HG03064 (cell line): ENCODE data around the gene RAB40C.

ENCODE experiments used
- ATAC-seq: cut with Tn5 transposase; IDR thresholded peaks from one replicate; pipeline ENCODE4 v1.9.1; 2021; ENCODE audit warnings: low read depth; ENCODE audit not compliant: unreplicated experiment

RAB40C gene

GRCh38 chr16:628321-629061 is 38.6 kb downstream of the RAB40C start:
- ATAC-seq = no peak

DNA sequence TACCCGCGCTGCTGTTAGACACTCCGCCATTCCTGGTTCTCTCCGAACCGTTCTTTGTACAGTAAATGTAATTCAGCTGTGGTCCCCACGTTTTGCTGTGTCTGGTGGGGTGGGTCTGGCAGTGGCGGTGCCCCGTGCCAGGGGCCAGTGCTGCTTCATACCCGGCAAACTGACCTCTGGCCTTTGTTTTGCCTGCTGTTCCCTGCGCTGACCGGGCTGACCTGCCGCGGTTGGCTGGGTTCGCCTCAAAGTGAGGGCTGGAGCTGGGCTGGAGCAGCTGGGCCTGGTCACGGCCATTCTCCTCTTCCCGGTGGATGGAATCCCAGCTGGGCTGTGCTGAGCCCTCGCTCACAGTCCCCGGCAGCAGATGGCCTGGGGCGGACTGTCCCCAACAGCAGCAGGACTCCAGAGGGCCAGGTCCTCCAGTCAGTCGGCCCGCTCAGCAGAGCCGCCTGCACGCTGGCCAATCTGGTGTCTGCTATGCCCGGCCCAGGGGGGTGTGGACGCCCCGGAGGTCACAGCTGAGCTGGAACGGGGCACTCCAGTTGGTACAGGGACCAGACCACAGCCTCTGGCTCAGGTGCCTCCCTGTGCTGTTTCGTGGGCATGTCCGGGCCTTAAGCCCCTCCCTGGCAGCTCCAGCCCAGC is 39.4 kb downstream of the RAB40C start:
- no peak for ATAC-seq

- no peak for ATAC-seq
These were observed 40.0 kb downstream of the RAB40C start for GRCh38 chr16:629833-630248.

DNA sequence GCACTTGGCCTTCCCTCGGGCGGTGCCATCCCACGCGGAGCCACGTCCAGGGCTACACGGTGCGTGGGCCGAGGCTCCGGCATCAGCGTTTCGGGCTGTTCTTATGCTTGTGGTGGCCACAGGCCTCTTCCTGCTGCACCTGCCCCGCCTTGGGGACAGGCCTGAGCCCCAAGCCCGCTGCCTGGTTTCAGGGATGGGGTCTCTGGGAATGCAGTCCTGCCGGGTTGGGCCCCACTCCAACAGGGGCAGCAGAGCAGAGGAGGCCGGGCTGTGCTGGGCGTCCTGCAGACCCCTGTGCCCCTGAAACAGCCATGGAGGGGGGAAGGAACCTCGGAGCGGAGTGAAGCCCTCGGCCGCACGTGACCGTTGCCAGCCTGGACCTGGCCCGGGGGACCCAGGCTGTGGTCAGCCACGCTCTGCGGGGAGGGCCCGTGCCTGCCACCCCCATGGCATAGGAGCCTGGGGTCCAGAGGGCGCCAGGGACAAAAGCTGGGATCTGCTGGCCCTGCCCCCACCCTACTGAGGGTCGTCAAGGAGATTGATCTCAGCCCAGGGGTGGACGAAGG is 40.5 kb downstream of the RAB40C start:
- ATAC-seq = no peak

DNA sequence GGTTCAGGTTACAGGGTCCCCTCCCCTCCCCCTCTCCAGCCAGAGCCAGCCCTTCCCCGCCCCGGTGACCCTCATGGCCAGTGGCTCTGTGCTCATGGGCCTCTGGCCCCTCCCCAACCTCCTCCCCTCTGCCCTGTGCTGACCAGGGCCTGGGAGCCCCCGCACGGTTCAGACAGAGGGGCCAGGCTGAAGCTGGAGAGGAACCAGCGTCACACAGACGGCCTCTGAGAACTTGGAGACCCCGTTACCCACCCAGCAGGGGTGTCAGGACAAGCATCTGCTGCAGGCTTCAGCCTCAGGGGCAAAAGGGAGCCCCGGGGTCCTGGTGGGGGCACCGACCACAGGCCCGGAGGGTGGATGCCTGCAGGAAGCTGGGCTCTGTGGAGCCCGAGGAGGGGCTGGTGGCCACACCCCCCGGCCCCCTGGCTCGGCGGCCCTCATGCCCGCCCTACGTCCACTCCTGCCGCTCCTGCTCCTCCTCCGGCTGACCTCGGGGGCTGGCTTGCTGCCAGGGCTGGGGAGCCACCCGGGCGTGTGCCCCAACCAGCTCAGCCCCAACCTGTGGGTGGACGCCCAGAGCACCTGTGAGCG is 41.0 kb downstream of the RAB40C start, which contains the start of gene WFIKKN1:
TSS of gene WFIKKN1 (plus strand) at position 171 of the 591 bp plus-strand sequence. CDS start at position 440, 269 bp downstream.
- ATAC-seq = no peak

DNA sequence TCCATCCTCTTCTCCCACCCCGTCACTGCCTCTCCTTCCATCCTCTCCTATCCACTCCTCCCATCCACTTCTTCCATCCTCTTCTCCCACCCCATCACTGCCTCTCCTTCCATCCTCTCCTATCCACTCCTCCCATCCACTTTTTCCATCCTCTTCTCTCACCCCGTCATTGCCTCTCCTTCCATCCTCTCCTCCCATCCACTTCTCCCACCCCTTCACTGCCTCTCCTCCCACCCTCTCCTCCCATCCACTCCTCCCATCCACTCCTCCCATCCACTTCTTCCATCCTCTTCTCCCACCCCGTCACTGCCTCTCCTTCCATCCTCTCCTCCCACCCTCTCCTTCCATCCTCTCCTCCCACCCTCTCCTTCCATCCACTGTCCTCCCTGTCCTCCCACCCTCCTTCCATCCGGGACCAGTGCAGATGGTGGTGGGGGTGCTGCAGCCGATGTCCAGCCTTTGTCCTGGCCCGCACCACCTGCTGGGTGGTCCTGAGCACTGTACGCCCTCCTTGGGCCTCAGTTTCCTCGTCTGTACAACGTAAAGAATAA is 42.0 kb downstream of the RAB40C start:
- ATAC-seq = no peak

DNA sequence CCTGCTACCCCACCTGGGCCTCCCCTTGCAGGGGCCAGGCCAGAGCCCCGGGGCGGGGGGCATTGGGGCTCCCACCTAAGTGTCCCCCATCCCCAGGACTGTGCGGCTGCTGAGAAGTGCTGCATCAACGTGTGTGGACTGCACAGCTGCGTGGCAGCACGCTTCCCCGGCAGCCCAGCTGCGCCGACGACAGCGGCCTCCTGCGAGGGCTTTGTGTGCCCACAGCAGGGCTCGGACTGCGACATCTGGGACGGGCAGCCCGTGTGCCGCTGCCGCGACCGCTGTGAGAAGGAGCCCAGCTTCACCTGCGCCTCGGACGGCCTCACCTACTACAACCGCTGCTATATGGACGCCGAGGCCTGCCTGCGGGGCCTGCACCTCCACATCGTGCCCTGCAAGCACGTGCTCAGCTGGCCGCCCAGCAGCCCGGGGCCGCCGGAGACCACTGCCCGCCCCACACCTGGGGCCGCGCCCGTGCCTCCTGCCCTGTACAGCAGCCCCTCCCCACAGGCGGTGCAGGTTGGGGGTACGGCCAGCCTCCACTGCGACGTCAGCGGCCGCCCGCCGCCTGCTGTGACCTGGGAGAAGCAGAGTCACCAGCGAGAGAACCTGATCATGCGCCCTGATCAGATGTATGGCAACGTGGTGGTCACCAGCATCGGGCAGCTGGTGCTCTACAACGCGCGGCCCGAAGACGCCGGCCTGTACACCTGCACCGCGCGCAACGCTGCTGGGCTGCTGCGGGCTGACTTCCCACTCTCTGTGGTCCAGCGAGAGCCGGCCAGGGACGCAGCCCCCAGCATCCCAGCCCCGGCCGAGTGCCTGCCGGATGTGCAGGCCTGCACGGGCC is 42.8 kb downstream of the RAB40C start:
- ATAC-seq = no peak

DNA sequence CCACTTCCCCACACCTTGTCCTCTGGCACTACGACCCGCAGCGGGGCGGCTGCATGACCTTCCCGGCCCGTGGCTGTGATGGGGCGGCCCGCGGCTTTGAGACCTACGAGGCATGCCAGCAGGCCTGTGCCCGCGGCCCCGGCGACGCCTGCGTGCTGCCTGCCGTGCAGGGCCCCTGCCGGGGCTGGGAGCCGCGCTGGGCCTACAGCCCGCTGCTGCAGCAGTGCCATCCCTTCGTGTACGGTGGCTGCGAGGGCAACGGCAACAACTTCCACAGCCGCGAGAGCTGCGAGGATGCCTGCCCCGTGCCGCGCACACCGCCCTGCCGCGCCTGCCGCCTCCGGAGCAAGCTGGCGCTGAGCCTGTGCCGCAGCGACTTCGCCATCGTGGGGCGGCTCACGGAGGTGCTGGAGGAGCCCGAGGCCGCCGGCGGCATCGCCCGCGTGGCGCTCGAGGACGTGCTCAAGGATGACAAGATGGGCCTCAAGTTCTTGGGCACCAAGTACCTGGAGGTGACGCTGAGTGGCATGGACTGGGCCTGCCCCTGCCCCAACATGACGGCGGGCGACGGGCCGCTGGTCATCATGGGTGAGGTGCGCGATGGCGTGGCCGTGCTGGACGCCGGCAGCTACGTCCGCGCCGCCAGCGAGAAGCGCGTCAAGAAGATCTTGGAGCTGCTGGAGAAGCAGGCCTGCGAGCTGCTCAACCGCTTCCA is 43.6 kb downstream of the RAB40C start:
- ATAC-seq = no peak

GRCh38 chr16:634051-634670 is 44.3 kb downstream of the RAB40C start:
- no peak for ATAC-seq

GRCh38 chr16:634996-635395 is 45.1 kb downstream of the RAB40C start:
- no peak for ATAC-seq

DNA sequence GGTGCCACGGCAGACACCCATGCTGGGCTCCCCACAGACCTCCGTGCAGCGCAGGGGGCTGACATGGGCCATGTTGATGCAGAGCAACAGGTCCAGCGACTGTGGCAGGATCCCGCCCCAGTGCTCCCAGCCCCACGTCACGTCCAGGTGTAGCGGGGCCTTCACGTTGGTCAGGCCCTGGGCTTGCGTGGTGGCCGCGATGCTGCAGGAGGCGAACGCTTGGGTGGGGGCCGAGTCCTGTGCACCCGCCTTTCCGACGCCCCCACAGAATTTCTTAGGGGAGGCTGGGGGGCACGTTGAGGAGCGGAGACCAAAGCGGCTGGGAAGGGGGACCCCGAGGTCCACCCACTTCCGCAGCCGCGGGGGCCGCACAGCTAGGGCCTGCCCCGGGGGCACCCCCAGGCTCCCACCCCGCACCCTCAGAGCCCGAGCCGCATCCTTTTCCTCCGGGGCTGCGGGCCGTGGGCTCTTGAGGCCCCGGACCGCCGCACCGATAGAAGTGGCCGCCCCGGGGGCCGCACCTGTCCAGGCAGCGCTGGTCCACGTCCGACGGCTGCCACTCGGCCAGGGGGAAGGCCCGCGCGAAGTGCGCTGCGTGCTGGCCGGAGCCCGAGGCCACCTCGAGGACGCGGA is 45.8 kb downstream of the RAB40C start:
- no peak for ATAC-seq

GRCh38 chr16:636206-637080 is 46.6 kb downstream of the RAB40C start, which contains the start of gene METTL26:
METTL26 (minus strand) TSS chr16:636305; CDS start chr16:636290, 15 bp downstream.
- peak; percentile 69 for ATAC-seq

- ATAC-seq = no peak
These were observed 47.5 kb downstream of the RAB40C start for GRCh38 chr16:637081-638018.

DNA sequence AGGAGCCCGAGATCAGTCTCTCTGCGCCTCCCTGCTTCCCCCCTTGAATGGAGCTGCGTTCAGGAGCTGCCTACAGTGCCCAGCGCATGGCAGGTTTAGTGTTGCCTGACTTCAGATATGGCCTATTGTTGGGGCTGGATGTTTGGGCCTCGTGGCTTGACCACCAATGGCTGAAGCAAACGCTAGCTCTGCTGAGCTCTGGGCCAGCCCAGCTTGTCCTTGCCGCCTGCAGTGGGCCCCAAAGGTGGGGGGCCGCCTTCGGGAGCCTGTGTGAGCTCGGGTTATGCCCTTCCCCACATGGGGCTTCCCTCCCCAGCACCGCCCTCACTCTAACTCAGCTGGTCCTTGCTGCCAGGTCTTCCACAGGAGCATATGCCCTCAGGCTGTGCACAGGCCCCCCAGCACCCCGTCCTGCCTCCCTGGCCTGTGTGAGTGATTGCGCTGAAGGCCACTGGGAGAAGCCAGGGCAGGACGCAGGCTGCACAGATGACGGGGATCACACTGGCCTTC is 48.2 kb downstream of the RAB40C start:
- ATAC-seq = no peak

DNA sequence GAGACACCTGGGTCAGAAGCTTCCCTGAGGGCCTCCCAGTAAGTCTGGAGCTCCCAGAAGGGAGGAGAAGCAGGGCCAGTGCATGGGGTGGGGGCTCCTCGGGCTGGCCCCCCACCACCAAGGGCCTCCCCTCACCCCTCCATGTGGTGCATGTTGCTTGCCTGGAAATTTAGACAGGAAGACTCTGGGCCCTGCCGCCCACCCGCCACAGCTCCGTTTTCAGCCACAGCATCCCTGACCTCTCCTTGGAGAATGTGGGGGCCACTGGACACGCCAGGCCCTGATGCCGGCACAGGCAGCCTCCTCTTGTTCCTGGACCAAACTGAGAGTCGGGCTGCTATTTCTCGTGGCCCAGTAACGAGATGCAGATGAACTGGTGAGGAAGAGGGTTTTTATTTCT is 49.0 kb downstream of the RAB40C start:
- ATAC-seq = no peak

DNA sequence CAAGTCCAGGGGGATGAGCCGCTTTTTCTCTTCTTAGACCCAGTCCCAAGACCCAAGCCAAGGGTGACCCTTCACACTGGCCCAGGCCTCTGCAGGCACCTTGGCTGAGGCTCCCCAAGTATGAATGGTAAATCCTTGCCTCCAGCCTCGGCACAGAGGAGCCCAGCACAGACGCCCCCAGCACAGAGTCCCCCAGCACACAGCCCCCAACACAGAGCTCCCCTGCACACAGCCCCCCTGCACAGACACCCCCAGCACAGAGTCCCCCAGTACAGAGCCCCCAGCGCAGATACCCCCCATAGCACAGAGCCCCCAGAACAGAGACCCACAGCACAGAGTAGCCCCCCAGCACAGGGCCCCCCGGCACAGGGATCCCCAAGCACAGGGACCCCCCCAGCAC is 50.7 kb downstream of the RAB40C start:
- no peak for ATAC-seq
